Activated CD8-positive, alpha-beta T cell treated with anti-CD3 and anti-CD28 coated beads for 36 hours (primary cell): ENCODE results near the gene SYCP3. TPM values are rescaled to one million over a fixed set of nuclear protein-coding genes. Genes with fewer than 3 reads are reported as not detected.
"Not testable (repeated sequence)": the region's sequence is repeated elsewhere in the genome, so short reads cannot be mapped to it uniquely, and the experiment has no call there.

Source experiments
- ATAC-seq: fragments of 200-7000 bp; cut with Tn5 transposase; one replicate; pipeline ENCODE4 v1.10.0; 2021; ENCODE audit warnings: mild to moderate bottlenecking, moderate library complexity
- CTCF ChIA-PET: fragments of 350-600 bp; sonication (Branson Sonifier 250); formaldehyde crosslinking; loops from one replicate; lab custom pipeline; 2021; ENCODE audit warnings: antibody characterized with exemption; lab: Charles Lee
- POLR2A ChIA-PET: fragments of 350-600 bp; sonication (Branson Sonifier 250); formaldehyde crosslinking; loops from one replicate; lab custom pipeline; 2021; ENCODE audit warnings: antibody characterized with exemption; lab: Charles Lee
- DNase-seq: peaks from one replicate; pipeline ENCODE4 v3.0.0-alpha.2; 2020
- H3K27ac Mint-ChIP-seq: one replicate; pipeline ENCODE4 v1.8.0; 2021; ENCODE audit warnings: mild to moderate bottlenecking, mixed read lengths
- H3K27me3 Mint-ChIP-seq: one replicate; pipeline ENCODE4 v1.8.0; 2021; ENCODE audit warnings: mixed read lengths
- H3K36me3 Mint-ChIP-seq: one replicate; pipeline ENCODE4 v1.8.0; 2021; ENCODE audit warnings: low read depth, mixed read lengths
- H3K4me1 Mint-ChIP-seq: one replicate; pipeline ENCODE4 v1.8.0; 2021; ENCODE audit warnings: low read depth, mixed read lengths
- H3K4me3 Mint-ChIP-seq: one replicate; pipeline ENCODE4 v1.8.0; 2021; ENCODE audit warnings: mild to moderate bottlenecking, moderate library complexity, mixed read lengths
- H3K9me3 Mint-ChIP-seq: one replicate; pipeline ENCODE4 v1.8.0; 2021; ENCODE audit warnings: mixed read lengths
- CTCF ChIP-seq: fragments of 200-600 bp; IDR thresholded peaks from one replicate; pipeline ENCODE4 v1.8.0; 2022; ENCODE audit warnings: antibody characterized with exemption, mild to moderate bottlenecking
- intact Hi-C: fragments of 100-400 bp; cut with micrococcal nuclease; formaldehyde crosslinking; loops from one replicate; pipeline ENCODE4 v1.10.0; 2022
- total RNA-seq, 2 experiments: library from RNA; stranded (reverse); gene quantifications; one replicate each; pipeline ENCODE4 v1.2.3, GENCODE V29; 2021

SYCP3 gene
- total RNA-seq, 2 experiments from 2014 or later = 0.09 to 0.36 TPM

GRCh38 chr12:101685092-101685491 lies 54.2 kb downstream of the SYCP3 start:
- H3K4me1 Mint-ChIP-seq = no peaks in the 10 kb centered on the region
- H3K36me3 Mint-ChIP-seq = no peaks in the 10 kb centered on the region
- no peaks in the 10 kb centered on the region for H3K9me3 Mint-ChIP-seq

GRCh38 chr12:101681627-101682026 lies 57.6 kb downstream of the SYCP3 start:
- intact Hi-C loops = not testable (repeated sequence)

More at GRCh38 chr12:101685092-101685491, 54.2 kb downstream of the SYCP3 start:
- Mint-ChIP-seq H3K4me3 (no peak overlapping the region), H3K27me3 (peaks cover 1% of the 10 kb centered on the region), H3K27ac (no peak overlapping the region)
- DNase-seq (no peak), ATAC-seq (no peak)
- TF ChIP-seq CTCF = no peak
- CTCF ChIA-PET = no interaction called here
- intact Hi-C loops = no loop called here
- POLR2A ChIA-PET = no interaction called here

GRCh38 chr12:101680647-101681046 lies 58.6 kb downstream of the SYCP3 start:
- intact Hi-C loops = no loop called here
- ATAC-seq = no peak
- POLR2A ChIA-PET = no interaction called here
- no peak for DNase-seq
- peaks cover 3% of the 10 kb centered on the region for H3K27me3 Mint-ChIP-seq
- H3K4me1 Mint-ChIP-seq = no peaks in the 10 kb centered on the region
- H3K4me3 Mint-ChIP-seq = no peak overlapping the region
- no peak overlapping the region for H3K27ac Mint-ChIP-seq
- H3K36me3 Mint-ChIP-seq = no peaks in the 10 kb centered on the region
- H3K9me3 Mint-ChIP-seq = no peaks in the 10 kb centered on the region
- TF ChIP-seq CTCF = no peak
- CTCF ChIA-PET = interaction anchor here (0.6 kb wide), 1 partner anchor 76 kb away, joined by 3 read pairs; no protein-coding TSS in a partner anchor

More at GRCh38 chr12:101681627-101682026, 57.6 kb downstream of the SYCP3 start:
- not testable (repeated sequence) for H3K9me3 Mint-ChIP-seq, DNase-seq, H3K27ac Mint-ChIP-seq, H3K36me3 Mint-ChIP-seq, ATAC-seq, H3K4me3 Mint-ChIP-seq, H3K4me1 Mint-ChIP-seq, H3K27me3 Mint-ChIP-seq
- CTCF ChIA-PET = interaction anchor here (1.5 kb wide), 1 partner anchor 11 kb away, joined by 4 read pairs; no protein-coding TSS in a partner anchor
- POLR2A ChIA-PET = interaction anchor here (0.7 kb wide), 1 partner anchor 100 kb away, joined by 6 read pairs; no protein-coding TSS in a partner anchor

GRCh38 chr12:101680240-101680639 lies 59.0 kb downstream of the SYCP3 start:
- H3K27ac Mint-ChIP-seq = no peak overlapping the region
- H3K27me3 Mint-ChIP-seq = peaks cover 3% of the 10 kb centered on the region
- no peaks in the 10 kb centered on the region for H3K36me3 Mint-ChIP-seq
- CTCF ChIA-PET = interaction anchor here (0.6 kb wide), 1 partner anchor 77 kb away, joined by 3 read pairs; no protein-coding TSS in a partner anchor
- H3K4me3 Mint-ChIP-seq = no peak overlapping the region
- DNase-seq = no peak
- POLR2A ChIA-PET = no interaction called here
- no peak for TF ChIP-seq CTCF
- H3K9me3 Mint-ChIP-seq = no peaks in the 10 kb centered on the region
- intact Hi-C loops = no loop called here
- no peak for ATAC-seq
- H3K4me1 Mint-ChIP-seq = no peaks in the 10 kb centered on the region

Other genes starting within 250 kb of the SYCP3 start
- gene MYBPC1, start 144.5 kb downstream of the SYCP3 start, total RNA-seq = not detected
- 10 to 100 TPM; 15.2 to 15.8 TPM for gene CHPT1, start 41.8 kb downstream of the SYCP3 start, total RNA-seq
- 10 to 100 TPM; 52.4 to 56.9 TPM for gene GNPTAB, start 91.5 kb upstream of the SYCP3 start, total RNA-seq
- 1 to 10 TPM; 3.8 to 4.3 TPM for gene DRAM1, start 138.1 kb upstream of the SYCP3 start, total RNA-seq